Muscle layer of colon (tissue), 2 donors: Measurements from ENCODE around the gene HLF.
"Not testable (repeated sequence)": the region's sequence is repeated elsewhere in the genome, so short reads cannot be mapped to it uniquely, and the experiment has no call there.

Source experiments
- H3K27ac ChIP-seq: one replicate; pipeline ENCODE4 v1.7.0; 2013; ENCODE audit warnings: low read depth, mild to moderate bottlenecking, low read length, moderate library complexity
- H3K27me3 ChIP-seq, 2 donors: one replicate each; pipeline ENCODE4 v1.7.0; 2013; ENCODE audit warnings: low read length in 2 of 2, mild to moderate bottlenecking in 2 of 2; ENCODE audit not compliant: insufficient read depth in 2 of 2, control insufficient read depth in 1 of 2
- H3K36me3 ChIP-seq: one replicate; pipeline ENCODE4 v1.7.0; 2013; ENCODE audit warnings: mild to moderate bottlenecking, low read length; ENCODE audit not compliant: insufficient read depth
- H3K4me1 ChIP-seq: one replicate; pipeline ENCODE4 v1.7.0; 2013; ENCODE audit warnings: mild to moderate bottlenecking, low read length; ENCODE audit not compliant: insufficient read depth
- H3K4me3 ChIP-seq, 2 donors: one replicate each; pipeline ENCODE4 v1.7.0; 2013; ENCODE audit warnings: low read length in 2 of 2, low read depth in 1 of 2, mild to moderate bottlenecking in 1 of 2, moderate library complexity in 1 of 2
- H3K9ac ChIP-seq: one replicate; pipeline ENCODE4 v1.7.0; 2013; ENCODE audit warnings: low read length
- H3K9me3 ChIP-seq: one replicate; pipeline ENCODE4 v1.7.0; 2013; ENCODE audit warnings: mild to moderate bottlenecking, low read length
- donor health status: abdominal sarcoma.
- donor health status: Adenocarcinoma of cecum.

Gene HLF

GRCh38 chr17:55327225-55328088 is 62.7 kb downstream of the HLF start:
- Histone ChIP-seq H3K36me3 (no peaks in the 10 kb centered on the region), H3K27ac (no peak overlapping the region), H3K9ac (no peak overlapping the region), H3K4me3 (no peak overlapping the region), H3K9me3 (no peaks in the 10 kb centered on the region), H3K4me1 (no peaks in the 10 kb centered on the region), H3K27me3 (no peaks in the 10 kb centered on the region)

GRCh38 chr17:55328514-55328913 is 63.8 kb downstream of the HLF start:
- not testable (repeated sequence) for H3K9me3 ChIP-seq, H3K36me3 ChIP-seq, H3K9ac ChIP-seq, H3K4me3 ChIP-seq, H3K27me3 ChIP-seq, H3K27ac ChIP-seq, H3K4me1 ChIP-seq

- Histone ChIP-seq H3K4me3 (no peak overlapping the region), H3K36me3 (no peaks in the 10 kb centered on the region), H3K4me1 (no peaks in the 10 kb centered on the region), H3K9ac (no peak overlapping the region), H3K9me3 (no peaks in the 10 kb centered on the region), H3K27ac (no peak overlapping the region), H3K27me3 (no peaks in the 10 kb centered on the region)
Measured at GRCh38 chr17:55330344-55330933, 65.7 kb downstream of the HLF start.

- Histone ChIP-seq H3K27me3 (no peaks in the 10 kb centered on the region), H3K9ac (no peak overlapping the region), H3K4me1 (no peaks in the 10 kb centered on the region), H3K4me3 (no peak overlapping the region), H3K36me3 (no peaks in the 10 kb centered on the region), H3K27ac (no peak overlapping the region), H3K9me3 (no peaks in the 10 kb centered on the region)
Measured at GRCh38 chr17:55332296-55333041, 67.7 kb downstream of the HLF start.

- Histone ChIP-seq H3K9me3 (no peaks in the 10 kb centered on the region), H3K9ac (no peak overlapping the region), H3K27me3 (no peaks in the 10 kb centered on the region), H3K36me3 (no peaks in the 10 kb centered on the region), H3K4me3 (no peak overlapping the region), H3K27ac (no peak overlapping the region), H3K4me1 (no peaks in the 10 kb centered on the region)
Measured at GRCh38 chr17:55334285-55334684, 69.5 kb downstream of the HLF start.

- Histone ChIP-seq H3K9me3 (no peaks in the 10 kb centered on the region), H3K9ac (no peak overlapping the region), H3K4me3 (no peak overlapping the region), H3K4me1 (no peaks in the 10 kb centered on the region), H3K27me3 (no peaks in the 10 kb centered on the region), H3K27ac (no peak overlapping the region), H3K36me3 (no peaks in the 10 kb centered on the region)
Measured at GRCh38 chr17:55334881-55335540, 70.3 kb downstream of the HLF start.

GRCh38 chr17:55335625-55336024 is 70.9 kb downstream of the HLF start:
- Histone ChIP-seq H3K36me3 (no peaks in the 10 kb centered on the region), H3K4me1 (no peaks in the 10 kb centered on the region), H3K27me3 (no peaks in the 10 kb centered on the region), H3K9ac (no peak overlapping the region), H3K4me3 (no peak overlapping the region), H3K9me3 (no peaks in the 10 kb centered on the region), H3K27ac (no peak overlapping the region)

- no peak overlapping the region for H3K4me3 ChIP-seq
- H3K9me3 ChIP-seq, result no peaks in the 10 kb centered on the region
- no peaks in the 10 kb centered on the region for H3K4me1 ChIP-seq
- no peaks in the 10 kb centered on the region for H3K27me3 ChIP-seq
- H3K27ac ChIP-seq, result no peak overlapping the region
- no peak overlapping the region for H3K9ac ChIP-seq
- no peaks in the 10 kb centered on the region for H3K36me3 ChIP-seq
Measured at GRCh38 chr17:55336426-55336825, 71.7 kb downstream of the HLF start.

- no peak overlapping the region for H3K4me3 ChIP-seq
- no peaks in the 10 kb centered on the region for H3K4me1 ChIP-seq
- no peaks in the 10 kb centered on the region for H3K9me3 ChIP-seq
- no peaks in the 10 kb centered on the region for H3K27me3 ChIP-seq
- H3K9ac ChIP-seq, result no peak overlapping the region
- no peaks in the 10 kb centered on the region for H3K36me3 ChIP-seq
- no peak overlapping the region for H3K27ac ChIP-seq
Measured at GRCh38 chr17:55340176-55340575, 75.4 kb downstream of the HLF start.

GRCh38 chr17:55340686-55341085 is 75.9 kb downstream of the HLF start:
- H3K27me3 ChIP-seq, result no peaks in the 10 kb centered on the region
- no peak overlapping the region for H3K4me3 ChIP-seq
- no peak overlapping the region for H3K9ac ChIP-seq
- no peaks in the 10 kb centered on the region for H3K9me3 ChIP-seq
- no peaks in the 10 kb centered on the region for H3K36me3 ChIP-seq
- H3K27ac ChIP-seq, result no peak overlapping the region
- no peaks in the 10 kb centered on the region for H3K4me1 ChIP-seq

- Histone ChIP-seq H3K9ac (no peak overlapping the region), H3K4me3 (no peak overlapping the region), H3K36me3 (no peaks in the 10 kb centered on the region), H3K27me3 (no peaks in the 10 kb centered on the region), H3K9me3 (no peaks in the 10 kb centered on the region), H3K4me1 (no peaks in the 10 kb centered on the region), H3K27ac (no peak overlapping the region)
Measured at GRCh38 chr17:55341432-55341831, 76.7 kb downstream of the HLF start.
